Measurements from ENCODE around the gene SLC66A2.

- TF ChIP-seq CTCF (IDR thresholded peaks at IDR 0.05) (no peak), POLR2A (IDR thresholded peaks at IDR 0.05) (no peak)
Measured at GRCh38 chr18:79862562-79862961, 88.9 kb downstream of the SLC66A2 start.
